Inferior parietal cortex (tissue), 1 donor: Measurements from ENCODE around the gene NPNT.
A peak's percentile ranks its signal among the peaks of the same experiment; 100 is the strongest.

Experiments used
- DNase-seq: peaks from one replicate; pipeline ENCODE4 v3.0.0-alpha.2; 2016; ENCODE audit errors: extremely low spot score

The NPNT gene

GRCh38 chr4:105970371-105970770 lies 75.1 kb downstream of the NPNT start:
- DNase-seq, result peak; percentile 43

GRCh38 chr4:105971036-105971435 lies 75.8 kb downstream of the NPNT start:
- DNase-seq, result no peak

GRCh38 chr4:105972946-105973621 lies 77.8 kb downstream of the NPNT start:
- no peak for DNase-seq

DNA sequence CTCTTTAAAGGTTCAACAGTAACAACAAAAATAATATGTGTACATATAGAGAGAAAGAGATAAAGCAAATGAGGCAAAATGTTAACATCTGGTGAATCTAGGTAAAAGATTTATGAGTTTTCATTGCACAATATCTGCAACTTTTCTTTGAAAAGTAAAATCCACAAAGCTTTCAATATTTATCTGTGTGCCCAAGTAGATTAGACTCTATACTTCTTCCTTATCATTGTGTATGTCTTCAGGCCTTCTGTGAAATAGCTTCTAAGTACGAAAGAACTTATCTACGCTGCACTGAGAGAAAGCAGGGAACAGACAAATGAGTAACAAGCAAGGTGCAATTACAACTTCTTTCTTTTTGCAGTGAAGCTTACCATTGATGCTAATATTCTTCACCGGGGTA lies 81.6 kb downstream of the NPNT start:
- no peak for DNase-seq

DNA sequence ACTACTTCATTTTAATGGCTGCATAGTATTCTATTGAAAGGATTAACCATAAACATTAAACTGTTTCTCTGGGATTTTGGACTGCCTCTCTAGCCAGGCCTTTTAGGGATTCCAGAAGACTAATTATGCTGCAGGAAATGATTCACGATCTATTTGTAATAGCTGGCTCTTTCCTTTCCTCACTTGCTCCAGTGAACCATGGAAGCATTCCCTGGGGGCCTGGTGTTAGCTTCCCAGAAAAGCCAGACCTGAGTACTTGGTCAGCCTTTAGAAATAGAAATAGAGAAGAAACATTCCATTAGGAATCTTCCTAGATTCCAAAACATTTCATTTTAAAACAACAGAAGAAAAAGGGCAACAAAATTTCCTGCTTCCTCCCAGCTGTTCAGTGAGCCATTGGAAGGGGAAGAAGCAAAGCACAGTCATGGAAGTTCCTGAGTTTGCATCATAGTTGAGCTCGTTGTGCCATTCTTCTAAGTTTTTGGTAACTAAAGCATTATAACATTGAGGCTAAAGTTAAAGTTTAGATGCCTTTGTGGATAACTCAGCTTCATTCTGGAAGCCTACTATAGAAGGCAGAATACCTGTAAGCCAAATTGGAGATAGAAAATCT lies 83.5 kb downstream of the NPNT start:
- no peak for DNase-seq

DNA sequence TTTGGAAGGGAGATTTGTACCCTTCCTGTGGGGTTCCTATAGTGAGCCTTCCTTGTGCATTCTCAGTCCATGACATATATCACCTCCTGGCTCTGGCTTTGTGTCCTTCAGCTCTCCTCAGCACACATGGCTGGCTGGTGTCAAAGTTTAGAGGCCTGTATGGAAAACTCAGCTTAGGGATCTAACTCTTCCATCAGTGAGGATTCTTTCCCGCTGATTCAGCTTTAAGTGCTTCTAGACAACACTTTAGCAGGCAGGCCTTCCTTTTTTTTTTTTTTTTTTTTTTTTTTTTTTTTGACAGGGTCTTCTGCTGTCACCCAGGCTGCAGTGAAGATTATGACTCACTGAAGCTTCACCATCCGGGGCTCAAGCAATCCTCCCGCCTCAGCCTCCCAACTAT lies 84.2 kb downstream of the NPNT start:
- no peak for DNase-seq

GRCh38 chr4:105988671-105989070 lies 93.4 kb downstream of the NPNT start:
- no peak for DNase-seq

- no peak for DNase-seq
Measured at GRCh38 chr4:105989485-105990242, 94.4 kb downstream of the NPNT start.

DNA sequence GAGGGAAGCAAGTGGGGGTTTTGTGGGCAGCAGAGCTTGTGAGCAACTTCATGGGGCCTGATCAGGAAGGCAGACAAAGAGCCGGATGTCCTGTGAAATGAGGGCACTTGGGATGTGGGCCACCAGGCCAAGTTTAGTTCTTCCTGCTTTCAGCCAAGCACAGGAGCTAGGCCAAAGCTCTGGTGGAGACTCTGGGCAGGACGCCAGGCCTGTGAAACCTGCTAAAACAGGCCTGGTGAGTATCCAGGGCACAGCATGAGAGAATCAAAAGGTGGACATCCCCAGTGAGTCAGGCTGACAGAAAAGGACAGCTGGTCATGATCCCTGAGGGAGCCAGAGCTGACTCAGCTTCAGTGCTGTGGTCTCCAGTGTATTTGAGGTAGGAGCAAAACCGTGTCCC lies 95.7 kb downstream of the NPNT start:
- DNase-seq, result peak; percentile 7

- DNase-seq, result no peak
Measured at GRCh38 chr4:105991726-105992125, 96.5 kb downstream of the NPNT start.

DNA sequence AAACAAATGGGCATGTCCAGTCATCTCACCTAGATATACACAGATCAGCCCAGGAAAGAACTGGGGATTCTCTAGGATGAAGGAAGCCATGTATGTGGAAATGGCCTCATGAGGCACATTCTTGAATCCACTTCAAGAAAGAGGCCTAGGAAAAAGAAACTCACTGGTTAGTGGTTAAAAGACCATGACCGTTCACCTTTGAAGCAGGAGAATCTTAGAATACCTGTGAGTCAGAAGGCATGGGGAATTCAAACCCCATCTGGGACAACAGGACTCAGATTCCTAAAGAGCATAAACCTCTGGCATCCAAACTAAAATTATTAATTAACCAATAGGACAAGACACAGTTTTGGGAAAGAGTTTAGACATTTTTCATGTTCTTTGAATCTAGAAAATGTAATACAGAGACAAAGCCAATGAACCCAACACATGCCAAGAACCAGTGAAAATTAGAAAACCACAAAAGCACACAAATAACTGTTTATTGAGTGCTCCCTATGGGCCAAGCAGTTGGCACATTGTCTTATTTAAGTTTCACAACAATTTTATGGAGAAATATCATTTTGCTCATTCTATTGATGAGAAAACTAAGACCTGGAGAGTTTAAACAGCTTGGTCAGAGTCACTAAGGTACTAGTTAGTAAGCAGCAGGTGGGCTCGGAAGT lies 97.5 kb downstream of the NPNT start:
- DNase-seq, result no peak

DNA sequence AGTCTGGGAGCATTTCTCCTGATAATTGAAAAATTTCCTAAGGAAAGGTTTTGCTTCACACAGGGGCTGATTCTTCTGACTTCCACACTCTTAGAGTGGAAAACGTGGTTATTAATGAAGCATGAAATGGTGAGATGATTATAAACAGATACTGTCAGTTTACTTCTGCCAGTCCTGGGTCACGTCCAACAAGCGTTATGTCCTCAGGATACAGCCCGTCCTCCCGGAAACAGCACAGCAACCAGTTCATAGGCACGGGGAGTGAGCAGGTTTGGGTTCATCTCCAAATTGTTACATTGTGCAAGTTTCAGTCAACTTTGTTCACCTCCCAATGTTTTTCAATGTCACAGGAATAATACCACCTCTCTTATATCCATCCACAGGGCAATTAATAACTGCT lies 98.8 kb downstream of the NPNT start:
- DNase-seq, result no peak

DNA sequence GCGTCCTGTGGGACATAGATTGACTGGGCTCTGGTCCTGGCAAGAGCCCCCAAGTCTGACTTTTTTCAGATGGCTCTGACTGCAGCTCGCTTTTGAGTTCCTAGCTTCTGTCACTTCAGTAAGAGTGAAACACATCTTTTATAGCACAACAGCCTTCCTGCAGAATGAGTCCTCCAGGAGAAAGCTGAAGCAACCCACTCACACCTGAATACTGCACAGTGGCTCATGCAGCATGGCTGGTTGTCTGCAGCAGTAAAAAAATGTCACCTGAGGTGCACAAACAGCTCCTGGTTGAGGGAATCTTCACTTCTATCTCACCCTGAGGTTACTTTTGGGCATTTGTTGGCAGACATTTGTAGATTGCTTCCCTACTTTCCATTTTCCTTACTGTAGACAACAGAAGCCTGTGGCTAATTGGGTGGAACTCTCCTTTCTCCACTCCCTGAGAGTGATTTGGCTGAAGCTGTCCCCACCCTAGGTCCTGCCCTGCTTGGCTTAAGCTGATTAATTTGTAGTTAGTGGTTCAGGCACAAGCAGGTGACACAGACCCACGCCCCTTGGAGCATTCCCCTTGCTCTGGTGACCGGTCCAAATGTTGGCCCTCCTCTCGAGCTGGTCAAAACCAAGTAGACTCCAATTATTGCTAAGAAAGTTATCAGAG lies 99.7 kb downstream of the NPNT start:
- DNase-seq, result no peak

DNA sequence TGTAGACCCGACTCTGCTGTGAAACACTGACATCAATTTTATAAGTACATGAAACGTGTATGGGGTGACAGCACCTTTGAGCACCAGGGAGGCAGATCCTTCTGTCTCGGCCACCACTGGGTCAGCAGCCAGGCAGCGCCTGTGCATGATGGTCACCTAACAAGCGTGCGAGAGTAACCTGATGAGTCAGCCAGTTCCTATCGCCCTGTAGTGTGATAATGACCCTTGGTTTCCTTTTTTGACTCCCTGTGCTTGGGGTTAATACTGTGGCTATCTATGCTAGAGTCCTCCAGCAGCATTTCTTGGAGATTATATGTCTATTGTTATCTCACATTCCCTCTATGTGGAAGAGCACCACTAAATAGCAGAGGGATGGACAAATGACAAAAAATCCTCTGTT lies 101.6 kb downstream of the NPNT start:
- DNase-seq, result no peak

DNA sequence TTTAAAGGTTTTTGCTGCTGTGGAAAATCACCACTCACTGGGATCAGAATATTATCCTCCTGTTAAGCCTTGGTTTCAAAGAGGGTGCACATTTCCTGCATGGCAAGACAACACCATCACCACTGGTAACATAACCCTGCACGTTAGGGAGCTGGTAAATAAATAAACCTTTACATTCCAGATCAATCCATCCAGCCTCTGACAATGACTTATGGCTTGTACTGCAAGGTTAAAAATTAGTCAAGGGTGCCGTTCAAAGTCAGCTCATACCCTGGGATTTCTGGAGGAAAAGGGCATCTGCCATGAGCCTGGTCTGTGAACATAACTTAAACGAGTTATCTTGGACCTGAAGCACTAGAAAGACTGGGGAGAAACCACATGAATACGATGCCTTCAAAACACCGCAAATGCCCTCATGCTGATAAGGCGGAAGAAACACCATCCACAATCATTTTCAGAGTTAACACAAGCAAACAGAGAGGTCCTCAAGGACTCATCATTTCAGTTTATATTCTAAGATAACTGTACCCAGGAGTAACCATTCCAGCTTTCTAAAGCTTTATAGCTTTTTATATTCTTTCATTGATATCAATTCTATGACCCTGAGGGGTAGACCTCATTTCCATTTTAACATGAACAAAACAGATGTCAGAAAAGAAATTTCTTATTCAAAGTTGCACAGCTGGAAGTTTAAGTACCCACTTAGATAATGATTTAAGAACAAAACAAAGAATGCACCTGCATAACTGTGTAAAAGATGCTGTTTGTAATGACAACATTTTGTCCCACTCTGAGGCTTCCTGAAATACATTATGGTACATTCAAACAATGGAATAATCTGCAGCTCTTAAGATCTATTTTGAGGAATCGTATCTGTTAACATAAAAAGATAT lies 103.1 kb downstream of the NPNT start:
- DNase-seq, result no peak

GRCh38 chr4:106002994-106003393 lies 107.7 kb downstream of the NPNT start:
- DNase-seq, result no peak

- DNase-seq, result no peak
Measured at GRCh38 chr4:106010761-106011160, 115.5 kb downstream of the NPNT start.

GRCh38 chr4:106011387-106011786 lies 116.1 kb downstream of the NPNT start:
- DNase-seq, result no peak

DNA sequence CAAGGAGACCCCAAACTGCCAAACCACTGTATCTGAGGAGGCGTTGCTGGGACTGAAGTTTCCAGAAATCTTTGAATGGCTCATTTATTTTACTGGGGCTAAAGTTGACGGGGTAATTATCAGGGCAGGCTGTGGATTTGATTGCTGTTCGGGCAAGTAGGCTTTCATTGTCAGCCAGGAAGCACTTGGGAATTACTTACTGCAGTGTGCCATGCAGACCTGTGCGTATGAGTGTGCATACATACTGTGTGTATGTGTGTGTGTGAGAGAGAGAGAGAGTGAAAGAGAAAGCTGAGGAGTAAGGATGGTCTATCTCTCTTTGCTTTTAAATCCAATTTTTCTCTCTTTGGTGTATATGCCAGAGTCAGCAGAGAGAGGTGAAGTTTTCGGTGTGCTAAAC lies 122.7 kb downstream of the NPNT start:
- DNase-seq, result no peak

- DNase-seq, result no peak
Measured at GRCh38 chr4:106019771-106020170, 124.5 kb downstream of the NPNT start.
